ENCODE data around the gene TRPV4. TPM values are rescaled to one million over a fixed set of nuclear protein-coding genes. Genes with fewer than 3 reads are reported as not detected.

The TRPV4 gene
- total and polyA plus RNA-seq, 9 of the 15 experiments (the other 6 are each of a cell fraction or from before 2014, with no cell fraction given) = 0.13 TPM; not detected in 8

DNA sequence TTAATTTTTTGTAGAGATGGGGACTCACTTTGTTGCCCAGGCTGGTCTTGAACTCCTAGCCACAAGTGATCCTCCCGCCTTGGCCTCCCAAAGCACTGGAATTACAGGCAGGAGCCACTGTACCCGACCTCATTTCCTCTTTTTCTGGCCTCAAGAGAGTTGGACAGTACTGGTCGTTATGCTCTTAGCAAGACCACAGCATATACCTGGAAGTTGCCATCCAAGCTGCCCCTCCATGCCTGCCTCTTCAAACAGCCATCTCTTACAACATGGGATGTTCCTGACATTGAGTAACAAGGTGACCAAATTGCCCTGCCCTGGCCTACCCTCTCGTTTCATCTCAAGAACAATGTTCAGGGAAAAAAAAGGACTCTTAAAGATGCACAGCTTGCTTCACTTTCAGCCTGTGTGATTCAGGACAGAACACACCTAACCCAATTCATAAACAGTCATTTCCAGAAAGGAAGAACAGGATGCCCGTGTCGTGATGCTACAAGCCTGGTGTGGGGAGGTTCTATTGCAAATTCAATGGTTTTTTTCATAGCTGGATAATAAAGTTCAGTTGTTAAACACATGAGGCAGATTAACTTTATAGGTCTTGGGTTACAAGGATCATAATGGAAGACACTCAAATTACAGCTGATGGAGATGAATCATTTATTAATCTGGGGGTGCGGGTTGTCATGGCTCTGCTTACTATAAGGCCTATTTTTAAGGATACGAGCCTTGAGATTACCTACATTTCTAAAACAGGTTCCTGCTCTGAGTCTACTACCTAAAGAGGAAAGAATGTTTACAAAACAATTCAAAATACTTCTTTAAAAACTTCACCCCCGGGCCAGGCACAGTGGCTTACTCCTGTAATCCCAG is 35.2 kb upstream of the TRPV4 start:
- Histone ChIP-seq H2AFZ (ENCODE audit: low read depth, low read length) (no peak overlapping the region), H3K27ac (ENCODE audit: extremely low read depth, low read depth, low read length) (no peak overlapping the region), H3K9me1 (ENCODE audit: control insufficient read depth, insufficient read depth, low read length) (no peaks in the 10 kb centered on the region), H3K79me2 (ENCODE audit: control insufficient read depth, insufficient read depth, low read length) (no peaks in the 10 kb centered on the region), H3K4me1 (replicated peaks in 1 of 2; ENCODE audit: control insufficient read depth in 2 of 2, insufficient read depth in 2 of 2, low read length in 2 of 2) (no peaks in the 10 kb centered on the region; a peak in 1 of 5 replicates), H4K20me1 (replicated peaks; ENCODE audit: control insufficient read depth, insufficient read depth, low read length) (no peaks in the 10 kb centered on the region), H3K27me3 (ENCODE audit: control insufficient read depth in 2 of 2, insufficient read depth in 2 of 2, low read length in 2 of 2) (0 out of 5 replicates have a peak, but pooled peaks cover 0 to 7% of the 10 kb centered on the region in 2 experiments), H3K36me3 (ENCODE audit: control insufficient read depth, insufficient read depth, low read length) (no peaks in the 10 kb centered on the region), H3K9ac (ENCODE audit: insufficient read depth in 1 of 2, low read depth in 2 of 2, low read length in 2 of 2) (no peak overlapping the region), H3K4me3 (no peak overlapping the region), H3K9me3 (replicated peaks; ENCODE audit: control insufficient read depth, insufficient read depth, low read depth, low read length) (no peaks in the 10 kb centered on the region), H3K4me2 (ENCODE audit: insufficient read depth, low read length) (no peak overlapping the region)
- intact Hi-C loops (cut with micrococcal nuclease) = no loop called here
- 26% methylated on average over 9 of the region's 9 CpGs for WGBS (ENCODE audit: insufficient coverage, low coverage, missing lambda C conversion rate)
- no peak for TF ChIP-seq AFF1 (IDR thresholded peaks at IDR 0.05; ENCODE audit: low read depth in 1 of 2, partially characterized antibody in 2 of 2)
- TF ChIP-seq SPI1 (IDR thresholded peaks at IDR 0.05; ENCODE audit: borderline replicate concordance, low read depth, low read length) = peak; percentile 48; the same call in 1 of the 2 replicates
- no TSS peak for BruUV-seq (replicated peaks)
- DNase-seq (ENCODE audit: extremely low read depth in 1 of 4, low spot score in 3 of 4) (no peak), FAIRE-seq (peak; percentile 72), ATAC-seq (no peak)
- ChIA-PET POLR2A (no interaction called here), CTCF (ENCODE audit: low intra/inter-chr PET ratio) (no interaction called here)
- in situ Hi-C loops (cut with MboI) = no loop called here
